Activated CD4-positive, alpha-beta T cell treated with anti-CD3 and anti-CD28 coated beads, Interleukin-2, amount 50 U/mL, for 16 hours (primary cell): ENCODE results near the gene MICAL2.

Source experiments
- DNase-seq: peaks from one replicate; pipeline ENCODE4 v3.0.0-alpha.2; 2020

Gene MICAL2

DNA sequence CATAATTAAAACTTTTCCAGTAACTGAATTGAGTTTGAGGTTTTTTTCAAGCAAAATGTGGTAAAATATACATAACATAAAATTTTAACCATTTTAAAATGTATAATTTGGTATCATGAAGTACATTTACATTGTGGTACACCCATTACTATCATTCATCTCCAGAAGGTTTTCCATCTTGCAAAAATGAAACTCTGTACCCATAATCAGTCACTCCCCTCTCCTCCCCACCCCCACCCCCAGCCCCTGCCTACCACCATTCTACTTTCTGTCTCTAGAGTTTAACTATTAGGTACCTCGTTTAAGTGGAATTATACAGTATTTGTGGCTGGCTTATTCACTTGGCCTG lies 63.7 kb downstream of the MICAL2 start:
- DNase-seq = peak; percentile 77

DNA sequence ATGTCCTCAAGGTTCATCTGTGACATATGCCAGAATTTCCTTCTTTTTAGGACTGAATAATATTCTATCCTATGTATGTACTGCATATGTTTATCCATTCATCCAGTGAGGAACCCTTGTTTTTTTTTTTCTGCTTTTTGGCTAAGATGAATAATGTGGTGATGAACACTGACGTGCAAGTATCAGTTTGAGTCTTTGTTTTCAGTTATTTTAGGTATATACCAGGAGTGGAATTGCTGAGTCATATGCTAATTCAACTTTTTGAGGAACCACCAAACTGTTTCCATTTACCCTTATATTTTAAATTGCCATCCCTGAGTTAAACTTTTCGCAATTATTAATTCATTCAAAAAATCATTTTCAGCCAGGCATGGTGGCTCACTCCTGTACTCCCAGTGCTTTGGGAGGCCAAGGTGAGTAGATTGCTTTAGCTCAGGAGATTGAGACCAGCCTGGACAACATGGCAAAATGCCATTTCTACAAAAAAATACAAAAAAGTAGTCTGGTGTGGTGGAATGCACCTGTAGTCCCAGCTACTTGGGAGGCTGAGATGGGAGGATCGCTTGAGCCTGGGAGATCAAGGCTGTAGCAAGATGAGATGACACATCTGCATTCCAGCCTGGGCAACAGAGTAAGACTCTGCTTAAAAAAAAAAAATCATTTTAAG lies 64.2 kb downstream of the MICAL2 start:
- peak; percentile 91 for DNase-seq

DNA sequence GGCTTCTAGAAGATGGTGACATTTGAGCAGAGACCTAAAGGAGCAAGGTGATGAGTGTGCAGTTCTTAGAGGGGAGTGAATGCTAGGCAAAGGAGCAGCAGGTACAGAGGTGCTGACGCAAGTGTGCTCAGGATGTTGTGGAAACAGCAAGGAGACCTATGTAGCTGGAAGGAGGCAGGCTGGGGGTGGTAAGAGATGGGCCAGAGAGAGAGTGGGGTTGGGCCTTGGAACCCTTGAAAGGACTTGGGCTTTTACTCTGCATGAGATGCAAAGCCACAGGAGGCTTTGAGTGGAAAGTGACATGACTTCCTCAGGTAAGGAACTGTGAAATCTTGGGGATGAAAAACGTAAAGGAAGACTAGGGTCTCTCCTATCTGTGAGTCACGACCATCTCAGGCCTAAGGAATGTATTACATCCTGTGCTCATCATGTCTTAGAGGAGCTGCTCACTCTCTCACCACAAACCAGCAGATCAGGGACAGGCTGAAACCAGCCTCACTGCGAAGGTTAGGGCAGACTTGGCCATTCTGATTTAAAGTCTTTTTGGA lies 65.4 kb downstream of the MICAL2 start:
- peak; percentile 73 for DNase-seq

DNA sequence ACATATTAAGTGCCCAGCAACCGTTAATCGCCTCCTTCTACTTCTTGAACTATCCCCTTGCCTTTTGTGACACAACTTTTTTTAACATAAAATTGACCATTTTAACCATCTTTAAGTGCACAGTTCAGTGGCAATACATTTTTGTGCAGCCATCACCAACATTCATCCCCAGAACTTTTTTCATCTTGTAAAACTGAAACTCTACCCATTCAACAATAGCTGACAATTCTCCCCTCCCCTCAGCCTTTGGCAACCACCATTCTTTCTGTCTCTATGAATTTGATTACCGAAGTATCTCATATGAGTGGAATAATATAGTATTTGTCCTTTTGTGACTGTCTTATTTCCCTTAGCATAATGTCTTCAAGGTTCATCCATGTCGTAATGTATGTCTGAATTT lies 66.0 kb downstream of the MICAL2 start:
- DNase-seq = peak; percentile 58

DNA sequence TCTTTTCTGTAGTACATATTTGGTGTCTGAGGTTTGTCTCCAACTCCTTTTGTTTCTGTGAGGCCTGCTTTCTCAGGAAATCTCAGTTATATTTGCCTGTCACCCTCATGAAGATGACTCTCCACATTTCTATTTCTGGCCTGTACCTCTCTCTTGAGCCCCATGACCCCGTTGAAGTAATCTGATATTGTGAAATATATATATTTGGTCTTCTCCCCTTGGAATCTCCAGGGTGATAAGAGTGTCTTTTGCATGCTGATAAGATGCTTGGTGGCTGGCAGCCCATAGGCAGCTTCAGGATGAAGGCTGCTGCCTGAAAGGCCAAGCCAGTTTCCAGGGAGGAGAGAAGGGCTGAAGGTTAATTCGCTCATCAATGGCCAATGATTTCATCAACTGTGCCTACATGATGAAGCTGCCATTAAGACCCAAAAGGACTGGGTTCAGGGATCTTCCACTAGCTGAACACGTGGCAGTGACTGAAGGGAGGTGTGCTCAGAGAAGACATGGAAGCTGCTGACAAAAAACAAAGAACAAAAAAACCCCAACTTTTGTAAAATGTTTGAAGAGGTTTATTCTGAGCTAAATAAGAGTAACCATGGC lies 67.4 kb downstream of the MICAL2 start:
- no peak for DNase-seq

DNA sequence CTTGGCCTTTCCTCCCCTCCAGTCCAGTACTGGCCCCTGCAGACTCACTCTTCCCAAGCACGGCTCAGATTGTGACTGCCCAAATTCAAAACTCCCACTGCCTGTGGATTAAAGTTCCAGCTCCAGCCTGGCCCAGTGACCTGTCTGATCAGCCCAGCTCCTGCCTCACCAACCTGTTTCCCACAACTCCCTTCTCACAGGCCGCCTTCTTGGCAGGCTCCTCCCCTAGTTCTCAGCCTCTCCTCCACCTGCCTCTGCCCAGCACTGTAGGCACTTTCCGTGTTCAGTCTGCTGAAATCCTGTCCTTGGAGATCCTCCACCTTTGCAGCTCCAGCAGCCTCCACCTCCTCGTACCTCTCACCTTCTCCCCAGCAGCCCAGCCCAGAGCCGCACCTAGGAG lies 68.6 kb downstream of the MICAL2 start:
- peak; percentile 48 for DNase-seq

DNA sequence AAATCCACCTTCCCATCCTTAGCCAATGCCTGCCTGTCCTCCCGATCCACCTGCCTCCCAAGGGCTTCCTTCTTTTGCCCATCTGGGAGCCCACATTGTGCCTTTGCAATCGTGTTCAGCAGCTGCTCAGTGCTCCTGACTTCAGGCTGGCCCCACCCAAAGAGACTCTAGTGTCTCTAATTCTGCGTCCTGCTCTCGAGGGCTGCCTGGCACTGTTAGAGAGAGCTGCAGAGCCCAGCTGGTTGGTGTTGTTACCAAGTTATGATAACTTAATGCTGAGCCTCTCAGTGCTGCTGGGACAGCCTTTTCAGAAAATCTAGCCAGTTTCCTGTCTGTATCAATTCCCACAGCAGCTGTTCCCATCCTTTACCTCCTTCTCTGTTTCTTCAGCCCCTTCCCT lies 69.1 kb downstream of the MICAL2 start:
- DNase-seq = no peak

DNA sequence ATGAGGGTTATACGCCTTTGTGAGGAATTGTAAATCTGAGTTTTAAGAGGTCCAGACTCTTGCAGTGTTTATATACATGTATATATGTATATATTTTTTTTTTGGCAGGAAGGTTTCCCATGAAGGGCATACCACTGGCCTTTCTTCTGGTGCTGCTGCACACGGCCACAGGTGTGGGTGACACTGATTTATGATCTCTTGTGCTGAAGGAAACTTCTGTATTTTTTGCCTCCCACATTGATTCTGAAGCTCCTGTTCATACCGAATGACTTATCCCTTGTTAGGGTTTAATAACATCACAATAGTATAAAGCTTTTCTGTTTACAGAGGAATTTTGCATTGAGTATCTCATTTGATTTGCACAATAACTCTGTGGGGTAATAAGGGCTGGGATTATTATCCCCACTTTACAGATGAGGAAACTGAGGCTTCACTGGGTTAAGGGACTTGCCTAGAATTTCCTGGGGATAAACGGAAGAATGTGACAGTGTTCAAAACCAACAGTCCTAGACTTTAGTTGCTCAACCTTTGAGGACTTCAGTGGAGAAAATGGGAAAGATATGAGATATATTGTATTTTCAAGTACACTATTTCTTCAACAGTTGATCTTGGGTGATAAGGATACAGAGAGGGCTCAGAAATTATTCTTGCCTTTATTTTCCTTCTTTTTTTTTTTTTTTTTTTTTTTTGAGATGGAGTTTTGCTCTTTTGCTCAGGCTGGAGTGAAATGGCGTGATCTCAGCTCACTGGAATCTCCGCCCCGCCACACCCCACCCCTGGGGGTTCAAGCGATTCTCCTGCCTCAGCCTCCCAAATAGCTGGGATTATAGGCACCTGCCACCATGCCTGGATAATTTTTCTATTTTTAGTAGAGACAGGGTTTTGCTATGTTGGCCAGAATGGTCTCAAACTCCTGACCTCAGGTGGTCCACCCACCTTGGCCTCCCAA lies 70.1 kb downstream of the MICAL2 start:
- no peak for DNase-seq

DNA sequence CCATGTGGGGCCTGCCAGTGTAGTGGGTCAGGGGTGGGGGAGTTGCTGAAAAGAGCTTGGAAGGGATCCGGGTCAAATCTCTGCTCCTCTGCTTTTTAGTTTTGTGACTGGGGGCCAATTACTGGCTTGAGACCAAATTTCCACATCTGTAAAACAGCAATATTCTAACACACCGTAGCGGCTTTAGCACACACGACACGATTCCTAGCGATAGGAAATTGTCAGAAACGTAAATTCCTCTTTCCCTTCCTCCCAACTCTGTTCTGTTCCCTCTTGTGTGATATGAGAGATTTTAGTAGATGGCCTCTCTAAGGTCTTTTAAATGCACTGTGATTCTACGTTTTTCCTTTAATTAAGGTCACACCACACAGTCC lies 71.9 kb downstream of the MICAL2 start:
- no peak for DNase-seq

DNA sequence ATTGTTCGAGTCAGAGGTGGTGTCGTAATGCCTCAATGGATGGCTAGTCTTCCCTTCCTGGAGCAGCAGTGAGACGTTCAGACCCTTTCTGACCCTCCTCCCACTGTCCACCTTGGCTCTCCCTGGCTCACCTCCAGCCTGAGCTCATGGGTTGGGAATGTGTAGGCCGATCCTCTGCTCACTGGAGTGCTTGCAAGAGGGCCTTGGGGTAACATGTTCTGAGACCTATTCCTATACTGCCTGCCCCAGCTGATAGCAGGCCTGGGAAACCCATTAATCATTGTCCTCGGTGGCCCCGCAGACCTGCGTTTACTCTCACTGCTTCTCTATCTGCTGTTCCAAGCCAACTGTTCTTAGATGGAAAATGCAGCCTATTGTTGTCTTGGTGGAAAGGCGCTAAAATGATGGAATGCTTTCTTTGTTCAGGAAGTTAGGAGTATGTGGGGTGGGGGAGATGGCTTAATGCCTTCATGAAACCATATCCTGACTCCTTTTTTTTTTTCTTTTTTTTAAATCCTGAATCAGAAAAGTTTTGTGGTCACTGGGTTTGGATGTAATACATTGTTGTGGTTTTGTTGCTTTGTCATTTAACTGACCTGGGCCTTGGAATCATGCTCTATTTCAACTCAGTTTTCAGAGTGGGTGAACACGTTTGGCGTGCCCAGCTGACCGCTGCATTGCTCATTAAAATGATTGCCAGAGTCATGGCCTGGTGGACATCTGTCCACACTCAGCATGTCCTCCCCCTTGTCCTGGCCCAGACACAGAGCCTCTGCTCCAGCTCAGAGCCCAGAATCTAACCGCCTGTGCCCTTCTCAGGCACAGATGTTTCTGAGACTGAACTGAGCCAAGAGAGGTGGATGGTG lies 72.5 kb downstream of the MICAL2 start:
- DNase-seq = no peak

DNA sequence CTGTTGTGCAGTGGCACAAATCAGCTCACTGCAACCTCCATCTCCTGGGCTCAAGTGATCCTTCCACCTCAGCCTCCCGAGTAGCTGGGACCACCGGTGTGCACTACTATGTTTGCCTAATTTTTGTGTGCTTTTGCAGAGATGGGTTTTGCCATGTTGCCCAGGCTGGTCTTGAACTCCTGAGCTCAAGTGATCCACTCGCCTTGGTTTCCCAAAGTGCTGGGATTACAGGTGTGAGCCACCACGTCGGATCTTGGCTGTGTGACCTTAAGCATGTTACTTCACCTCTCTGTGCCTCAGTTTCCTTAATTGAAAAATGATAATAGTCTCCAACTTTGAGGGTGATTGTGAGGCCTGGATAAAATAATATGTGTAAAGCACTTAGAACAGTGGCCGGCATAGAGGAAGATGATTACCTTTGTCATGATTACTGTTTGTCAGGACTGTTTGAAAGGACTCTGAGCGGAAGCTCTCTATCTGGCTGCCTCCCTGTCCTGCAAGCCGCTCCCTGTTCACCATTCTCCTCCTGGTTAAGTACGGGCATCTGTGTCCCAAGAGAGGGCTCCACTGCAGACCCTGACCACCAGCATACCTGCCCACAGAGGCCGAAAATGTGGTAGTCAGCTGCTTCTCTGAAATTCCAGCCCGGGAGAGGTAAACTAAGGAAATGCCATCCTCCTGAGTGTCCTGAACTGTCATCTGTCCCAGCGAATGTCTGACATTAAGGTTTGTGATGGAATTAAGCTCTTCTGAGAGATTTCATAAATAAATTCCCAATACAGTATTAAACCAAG lies 73.6 kb downstream of the MICAL2 start:
- no peak for DNase-seq

DNA sequence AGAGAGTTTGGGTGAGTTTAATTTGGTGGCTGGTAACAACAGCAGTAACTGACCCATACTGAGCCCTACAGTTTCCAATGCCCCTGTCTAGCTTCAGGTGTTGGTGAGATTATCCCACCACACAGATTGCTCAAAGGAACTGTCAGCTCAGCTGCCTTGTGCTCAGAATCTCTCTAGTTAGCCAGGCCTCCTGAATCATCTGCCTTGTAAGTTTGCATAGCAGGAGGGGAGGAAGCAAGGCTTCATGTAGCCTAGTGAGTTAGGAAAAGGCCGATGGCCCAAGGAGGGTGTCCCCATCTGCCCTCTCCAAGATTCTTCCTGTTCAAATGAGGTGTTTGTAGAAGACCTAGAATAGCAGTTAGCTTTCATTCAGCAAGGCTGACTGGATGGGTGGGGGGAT lies 74.3 kb downstream of the MICAL2 start:
- no peak for DNase-seq

DNA sequence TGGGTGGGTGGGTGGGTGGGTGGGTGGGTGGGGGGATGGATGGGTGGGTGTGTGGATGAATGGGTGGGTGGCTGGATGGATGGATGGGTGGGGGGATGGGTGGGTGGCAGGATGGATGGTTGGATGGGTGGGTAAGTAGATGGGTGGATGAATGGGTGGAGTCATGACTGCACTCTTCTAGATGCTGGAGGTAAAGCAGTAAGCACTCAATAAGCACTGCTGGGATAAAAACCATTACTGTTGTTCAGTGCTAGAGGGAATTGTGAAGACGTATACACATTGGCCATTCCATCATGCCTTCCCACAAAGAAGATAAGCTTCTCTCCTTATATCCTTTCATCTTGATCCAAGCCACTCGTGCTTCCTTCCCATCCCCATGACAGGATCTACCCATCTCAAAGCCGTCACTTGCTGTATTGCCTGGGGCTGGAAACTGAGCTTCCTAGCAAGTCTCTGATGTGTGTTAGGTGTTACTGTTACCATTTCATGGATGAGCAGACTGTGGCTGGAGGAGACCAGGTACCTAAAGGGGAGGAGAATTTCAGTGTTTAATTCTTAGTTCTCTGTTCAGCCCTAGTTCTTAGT lies 74.8 kb downstream of the MICAL2 start:
- DNase-seq = no peak

DNA sequence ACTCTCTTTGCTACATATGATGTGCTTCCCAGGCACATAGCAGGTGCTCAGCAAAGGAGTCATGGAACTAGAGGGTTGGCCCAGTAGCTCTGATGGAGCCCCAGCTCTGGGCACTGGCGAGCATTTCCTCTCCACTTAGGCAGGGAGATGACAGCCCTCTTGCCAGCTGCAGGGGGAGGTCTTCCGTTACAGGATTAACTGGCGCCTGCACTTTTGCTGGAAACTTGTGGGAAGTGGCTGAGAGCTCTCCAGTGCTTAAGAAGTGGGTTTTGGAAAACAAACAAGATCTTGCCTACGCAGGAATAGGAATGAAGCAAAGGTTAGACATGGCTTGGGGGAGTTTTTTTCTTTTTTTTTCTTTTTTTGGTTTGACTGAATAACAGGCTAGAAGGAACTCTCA lies 75.5 kb downstream of the MICAL2 start:
- DNase-seq = no peak

DNA sequence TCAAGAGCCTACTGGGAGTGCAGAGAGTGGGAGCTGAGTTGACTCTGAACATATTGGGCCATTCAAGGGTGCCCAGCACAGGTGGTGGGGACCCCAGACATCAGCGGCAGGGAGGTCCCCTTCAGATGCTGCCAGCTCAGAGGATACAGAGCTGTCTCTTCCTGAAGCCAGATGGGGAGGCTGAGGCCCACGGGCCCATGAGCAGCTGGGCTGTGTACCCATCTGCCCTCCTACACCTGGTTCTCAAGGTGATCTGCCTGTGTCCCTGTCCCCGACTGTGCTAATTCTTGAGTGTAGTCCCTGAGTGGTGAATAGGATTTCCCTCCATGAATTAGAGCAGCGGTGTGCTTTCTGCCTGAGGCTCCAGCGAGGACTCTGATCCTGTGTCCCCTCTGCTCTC lies 76.3 kb downstream of the MICAL2 start:
- no peak for DNase-seq

DNA sequence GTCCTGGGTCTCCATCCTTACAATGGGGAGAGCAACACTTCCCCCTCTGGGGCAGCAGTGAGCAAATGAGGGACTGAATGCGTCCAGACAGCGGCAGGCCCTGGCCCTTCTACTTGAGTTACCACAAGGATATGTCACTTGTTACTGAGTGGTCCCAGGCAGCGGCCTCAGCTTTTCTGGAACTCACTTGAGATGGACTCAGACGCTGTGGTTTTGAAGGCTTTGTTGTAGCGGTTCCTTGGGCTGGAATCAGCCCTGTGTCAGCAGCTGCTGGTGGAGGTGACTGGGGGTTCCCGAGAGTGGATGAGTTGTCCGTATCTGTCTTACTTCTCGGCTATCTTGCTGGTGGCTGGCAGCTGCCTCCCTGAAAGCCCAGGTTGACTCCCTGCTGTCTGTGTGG lies 77.0 kb downstream of the MICAL2 start:
- DNase-seq = peak; percentile 67

DNA sequence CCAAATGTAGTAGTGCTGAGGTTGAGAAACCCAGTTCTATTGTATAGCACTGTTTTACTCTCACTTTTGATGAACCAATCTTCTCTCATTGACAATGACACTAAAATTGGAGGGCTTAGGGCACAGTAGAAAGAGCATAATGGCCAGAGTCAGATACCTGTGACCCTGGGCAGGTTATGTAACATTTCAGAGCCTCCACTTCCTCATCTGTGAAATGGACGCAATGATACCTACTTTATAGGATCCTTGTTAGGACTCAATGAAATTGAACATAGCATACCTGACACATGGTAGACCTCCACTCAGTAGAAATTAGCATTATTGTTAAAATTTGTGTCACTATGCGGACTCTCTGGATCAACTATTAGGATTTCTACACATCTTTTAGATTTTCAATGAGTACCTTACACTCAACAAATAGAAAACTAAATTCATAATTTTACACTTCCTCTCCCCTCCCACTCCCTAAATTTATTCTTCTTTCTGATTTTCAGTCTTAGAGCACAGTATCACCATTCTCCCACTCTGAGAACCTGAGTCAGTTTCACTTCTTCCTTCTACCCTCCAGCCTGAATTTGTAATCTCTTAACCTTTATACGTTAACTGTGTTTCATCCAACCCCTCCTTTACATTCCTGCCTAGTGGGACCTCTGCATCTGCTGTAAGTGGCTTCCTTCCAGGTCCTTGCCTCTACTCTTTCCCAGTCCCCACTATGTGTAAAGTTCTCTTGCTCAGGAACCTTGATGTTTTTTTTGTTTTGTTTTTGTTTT lies 78.3 kb downstream of the MICAL2 start:
- DNase-seq = no peak

DNA sequence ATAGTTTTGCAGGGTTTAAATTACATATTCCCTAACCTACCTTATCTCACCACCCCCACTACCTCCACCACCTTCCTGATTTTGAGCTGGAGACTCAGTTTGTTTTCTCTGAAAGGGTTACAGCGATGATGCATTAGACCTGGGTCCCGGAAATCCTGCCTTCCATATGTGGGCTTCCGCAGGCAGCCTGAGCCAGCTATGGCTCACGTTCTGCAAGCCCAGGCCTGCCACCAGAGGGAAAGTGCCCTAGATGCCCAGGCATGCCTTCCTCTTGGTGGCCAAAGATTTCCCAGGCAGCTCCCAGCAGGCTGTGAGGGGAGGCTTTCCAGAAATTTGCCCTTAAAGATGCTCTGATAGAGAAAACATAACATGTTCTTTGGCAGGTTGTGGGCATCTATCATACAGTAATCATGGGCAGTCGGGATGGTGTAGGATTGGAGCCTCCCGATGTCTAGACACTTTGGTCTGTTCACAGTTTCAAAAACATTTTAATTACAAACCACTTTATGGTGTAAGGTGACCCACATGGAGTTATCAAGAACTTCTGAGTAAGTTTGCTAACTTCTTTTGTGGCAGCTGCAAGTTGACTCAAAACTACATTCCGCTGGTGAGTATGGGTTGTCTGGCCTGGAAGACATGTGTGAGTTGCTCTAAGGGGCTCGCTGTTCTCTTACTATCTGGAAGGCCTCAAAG lies 79.3 kb downstream of the MICAL2 start:
- peak; percentile 86 for DNase-seq

DNA sequence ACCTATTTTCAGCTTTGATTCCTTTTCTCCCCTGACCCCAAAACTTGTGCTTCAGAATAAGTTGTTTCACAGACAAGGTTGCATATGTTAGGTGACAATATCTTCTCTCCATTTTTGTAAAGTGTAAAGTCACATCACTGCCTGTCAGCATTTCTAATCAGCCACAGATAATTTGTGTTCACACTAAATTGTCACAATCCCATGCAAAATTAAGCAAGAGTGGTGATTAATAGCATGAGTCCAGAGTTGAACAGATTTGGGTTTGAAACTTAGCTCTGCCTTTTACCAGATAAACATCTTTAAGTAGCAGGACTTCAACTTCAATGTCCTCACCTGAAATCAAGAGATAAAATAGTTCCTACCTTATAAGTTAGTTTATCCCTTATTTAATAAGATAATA lies 80.1 kb downstream of the MICAL2 start:
- DNase-seq = peak; percentile 65
